SW480 (cell line): ENCODE data around the gene SLC35F3.

Experiments
- DNase-seq: peaks from one replicate; pipeline ENCODE4 v3.0.0-alpha.2; 2016; ENCODE audit warnings: low spot score

SLC35F3 gene

GRCh38 chr1:234369033-234369430, 464.6 kb downstream of the SLC35F3 start:
- DNase-seq = no peak

- DNase-seq = no peak
These were observed 465.3 kb downstream of the SLC35F3 start for GRCh38 chr1:234369784-234370183.

GRCh38 chr1:234371414-234371813, 466.9 kb downstream of the SLC35F3 start:
- no peak for DNase-seq

GRCh38 chr1:234372011-234372757, 467.7 kb downstream of the SLC35F3 start:
- no peak for DNase-seq

GRCh38 chr1:234373064-234373958, 468.8 kb downstream of the SLC35F3 start, which contains the start of gene COA6:
Gene COA6, plus strand, starts transcription at chr1:234373456. Its CDS starts 11 bp downstream, at chr1:234373467.
- DNase-seq = peak; percentile 97

- DNase-seq = no peak
These were observed 469.4 kb downstream of the SLC35F3 start for GRCh38 chr1:234373959-234374254.
